Measurements from ENCODE around the gene SCLT1.

Gene SCLT1

DNA sequence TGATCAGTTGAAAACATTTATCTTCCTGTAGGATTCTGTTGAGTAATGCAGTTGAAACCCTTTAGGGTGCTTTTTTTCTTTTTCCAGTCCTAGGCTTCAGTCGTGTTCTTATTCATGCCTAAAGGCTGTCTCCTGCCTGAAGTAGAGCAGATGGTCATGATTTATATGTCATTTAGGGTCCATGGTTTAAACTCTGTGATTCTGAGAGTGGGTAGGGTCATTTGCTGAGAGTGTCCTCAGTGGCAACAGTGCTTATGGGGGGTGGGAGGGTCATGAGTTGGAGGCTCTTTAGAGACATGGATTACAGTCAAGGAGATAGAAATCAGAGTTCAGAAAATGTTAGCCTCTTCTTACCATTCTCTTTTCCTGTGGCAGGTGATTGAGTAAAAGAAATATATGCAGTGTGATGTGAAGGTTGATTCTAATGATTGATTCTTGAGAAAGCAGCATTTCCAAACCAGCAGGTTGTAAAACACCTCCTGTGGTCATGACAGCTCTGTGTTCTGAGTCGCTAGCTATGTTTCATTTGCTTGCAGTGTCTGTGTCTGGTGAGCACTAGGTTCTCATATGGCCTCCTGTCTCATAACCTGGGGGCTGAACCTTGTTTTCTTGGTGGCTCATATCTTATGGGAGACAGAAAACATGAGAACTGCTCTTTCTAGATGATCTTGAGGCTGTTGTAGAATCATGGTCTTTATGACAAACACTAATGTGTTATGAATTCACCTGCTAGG is 223.4 kb downstream of the SCLT1 start:
- DNase-seq (ENCODE audit: low read depth) = no peak

DNA sequence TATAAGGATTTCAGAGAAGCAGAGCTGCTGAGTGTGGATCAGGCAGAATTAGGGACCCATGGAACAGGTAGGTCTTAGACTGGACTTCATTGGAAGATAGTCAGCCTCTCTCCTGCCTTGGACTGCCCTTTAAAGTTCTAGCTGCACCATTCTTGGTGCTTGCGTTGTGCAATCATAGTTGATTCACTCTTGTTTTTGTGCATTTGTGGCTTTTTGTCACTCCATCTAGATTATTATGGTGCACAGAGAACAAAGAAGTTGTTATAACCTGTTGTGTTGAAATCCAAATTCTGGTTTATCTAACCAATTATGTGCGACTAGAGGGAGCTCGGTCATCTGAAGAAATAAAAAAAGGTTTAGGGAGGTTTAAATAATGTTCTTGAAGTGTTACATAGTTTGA is 224.6 kb downstream of the SCLT1 start:
- H3K4me3 ChIP-seq (ENCODE audit: low read depth, low read length) = no peak overlapping the region
- TF ChIP-seq, protein P1, sequence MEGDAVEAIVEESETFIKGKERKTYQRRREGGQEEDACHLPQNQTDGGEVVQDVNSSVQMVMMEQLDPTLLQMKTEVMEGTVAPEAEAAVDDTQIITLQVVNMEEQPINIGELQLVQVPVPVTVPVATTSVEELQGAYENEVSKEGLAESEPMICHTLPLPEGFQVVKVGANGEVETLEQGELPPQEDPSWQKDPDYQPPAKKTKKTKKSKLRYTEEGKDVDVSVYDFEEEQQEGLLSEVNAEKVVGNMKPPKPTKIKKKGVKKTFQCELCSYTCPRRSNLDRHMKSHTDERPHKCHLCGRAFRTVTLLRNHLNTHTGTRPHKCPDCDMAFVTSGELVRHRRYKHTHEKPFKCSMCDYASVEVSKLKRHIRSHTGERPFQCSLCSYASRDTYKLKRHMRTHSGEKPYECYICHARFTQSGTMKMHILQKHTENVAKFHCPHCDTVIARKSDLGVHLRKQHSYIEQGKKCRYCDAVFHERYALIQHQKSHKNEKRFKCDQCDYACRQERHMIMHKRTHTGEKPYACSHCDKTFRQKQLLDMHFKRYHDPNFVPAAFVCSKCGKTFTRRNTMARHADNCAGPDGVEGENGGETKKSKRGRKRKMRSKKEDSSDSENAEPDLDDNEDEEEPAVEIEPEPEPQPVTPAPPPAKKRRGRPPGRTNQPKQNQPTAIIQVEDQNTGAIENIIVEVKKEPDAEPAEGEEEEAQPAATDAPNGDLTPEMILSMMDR (IDR thresholded peaks at IDR 0.05; ENCODE audit: control insufficient read depth, extremely low read depth, insufficient read depth) = no peak
- DNase-seq (ENCODE audit: low read depth) = no peak

More for the DNA sequence above, 223.4 kb downstream of the SCLT1 start:
- TF ChIP-seq, protein P1 (IDR thresholded peaks at IDR 0.05; ENCODE audit: control insufficient read depth, extremely low read depth, insufficient read depth) = no peak
- H3K4me3 ChIP-seq (ENCODE audit: low read depth, low read length) = no peak overlapping the region

GRCh38 chr4:128866691-128867090 is 226.6 kb downstream of the SCLT1 start:
- TF ChIP-seq, protein P1 (IDR thresholded peaks at IDR 0.05; ENCODE audit: control insufficient read depth, extremely low read depth, insufficient read depth) = no peak
- DNase-seq (ENCODE audit: low read depth) = no peak
- H3K4me3 ChIP-seq (ENCODE audit: low read depth, low read length) = no peak overlapping the region

GRCh38 chr4:128866269-128866668 is 227.1 kb downstream of the SCLT1 start:
- H3K4me3 ChIP-seq (ENCODE audit: low read depth, low read length) = no peak overlapping the region
- TF ChIP-seq, protein P1 (IDR thresholded peaks at IDR 0.05; ENCODE audit: control insufficient read depth, extremely low read depth, insufficient read depth) = no peak
- DNase-seq (ENCODE audit: low read depth) = no peak

- DNase-seq (ENCODE audit: low read depth) = no peak
- no peak overlapping the region for H3K4me3 ChIP-seq (ENCODE audit: low read depth, low read length)
- TF ChIP-seq, protein P1 (IDR thresholded peaks at IDR 0.05; ENCODE audit: control insufficient read depth, extremely low read depth, insufficient read depth) = no peak
Measured at GRCh38 chr4:128865132-128865531, 228.2 kb downstream of the SCLT1 start.

DNA sequence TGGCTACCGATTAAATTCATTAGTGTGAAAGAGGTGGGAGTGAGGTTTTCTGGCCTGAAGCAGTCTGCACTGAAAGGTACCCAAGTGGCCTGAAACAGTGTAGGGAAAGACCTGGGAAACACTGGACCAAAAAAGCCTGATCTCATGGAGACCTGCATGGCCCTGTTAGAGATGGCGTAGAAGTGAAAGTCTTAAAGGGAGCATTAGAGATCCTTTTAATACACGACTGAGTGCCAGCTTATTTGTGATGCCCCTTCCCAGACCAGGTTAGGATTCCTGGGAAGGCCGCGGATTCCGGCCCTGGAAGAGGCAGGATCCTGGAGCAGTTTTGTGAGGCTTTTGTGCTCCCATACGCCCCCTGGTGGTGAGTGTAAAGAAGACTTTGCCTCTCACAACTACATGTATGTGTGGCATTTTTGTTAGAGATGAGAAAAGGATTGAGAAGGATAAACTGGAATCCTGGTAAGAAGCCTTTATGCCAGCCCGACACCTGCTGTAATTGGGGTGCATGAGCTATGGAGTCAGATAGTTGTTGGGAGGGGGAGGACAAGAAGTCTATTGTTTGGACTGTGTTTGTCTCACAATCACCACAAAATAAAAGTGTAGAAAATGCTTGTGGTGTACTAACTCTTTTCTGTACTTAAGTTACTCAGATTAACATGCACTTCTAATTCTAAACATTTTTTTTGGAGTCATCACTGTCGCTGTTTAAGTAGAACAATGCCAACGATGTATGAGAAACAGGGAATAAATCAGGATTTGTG is 229.8 kb downstream of the SCLT1 start:
- TF ChIP-seq, protein P1 (IDR thresholded peaks at IDR 0.05; ENCODE audit: control insufficient read depth, extremely low read depth, insufficient read depth) = peak; percentile 72
- no peak overlapping the region for H3K4me3 ChIP-seq (ENCODE audit: low read depth, low read length)
- DNase-seq (ENCODE audit: low read depth) = peak; percentile 40

Measured in LNCaP clone FGC (cell line).